NCI-H345 treated with DMSO at 0.1 percent for 48 hours (cell line): Measurements from ENCODE around the gene KRTCAP3.
A peak's percentile ranks its signal among the peaks of the same experiment; 100 is the strongest.

ENCODE experiments used
- DNase-seq: peaks from one replicate; lab custom pipeline; 2025; ENCODE audit not compliant: unreplicated experiment; lab: John Stamatoyannopoulos, UW

Gene KRTCAP3

GRCh38 chr2:27435628-27436027, 6.6 kb upstream of the KRTCAP3 start:
- no peak for DNase-seq

GRCh38 chr2:27441226-27441926, 805 bp upstream of the KRTCAP3 start:
- DNase-seq: no peak

GRCh38 chr2:27442920-27443282, 720 bp downstream of the KRTCAP3 start:
- no peak for DNase-seq

- no peak for DNase-seq
Measured at GRCh38 chr2:27445155-27445554, 3.0 kb downstream of the KRTCAP3 start.

- no peak for DNase-seq
Measured at GRCh38 chr2:27445615-27446014, 3.4 kb downstream of the KRTCAP3 start.

GRCh38 chr2:27446057-27446456, 3.9 kb downstream of the KRTCAP3 start:
- DNase-seq: no peak

- DNase-seq: no peak
Measured at GRCh38 chr2:27448381-27448780, 6.2 kb downstream of the KRTCAP3 start.

GRCh38 chr2:27451095-27451494, 8.9 kb downstream of the KRTCAP3 start:
- no peak for DNase-seq

- no peak for DNase-seq
Measured at GRCh38 chr2:27453968-27454367, 11.8 kb downstream of the KRTCAP3 start.

GRCh38 chr2:27461118-27461517, 18.9 kb downstream of the KRTCAP3 start:
- DNase-seq: no peak

- DNase-seq: no peak
Measured at GRCh38 chr2:27464443-27464842, 22.3 kb downstream of the KRTCAP3 start.

GRCh38 chr2:27471961-27472360, 29.8 kb downstream of the KRTCAP3 start:
- no peak for DNase-seq

- DNase-seq: no peak
Measured at GRCh38 chr2:27485496-27485895, 43.3 kb downstream of the KRTCAP3 start.

- DNase-seq: no peak
Measured at GRCh38 chr2:27489118-27489497, 46.9 kb downstream of the KRTCAP3 start.

GRCh38 chr2:27489498-27490397, 47.6 kb downstream of the KRTCAP3 start, which contains the start of gene IFT172:
IFT172 (minus strand) TSS chr2:27489743; CDS start chr2:27489653, 90 bp downstream.
- peak; percentile 100 for DNase-seq

GRCh38 chr2:27492557-27492956, 50.4 kb downstream of the KRTCAP3 start:
- no peak for DNase-seq

- DNase-seq: no peak
Measured at GRCh38 chr2:27493948-27494283, 51.7 kb downstream of the KRTCAP3 start.
